ENCODE measurements around the gene RNF32.

Gene RNF32

DNA sequence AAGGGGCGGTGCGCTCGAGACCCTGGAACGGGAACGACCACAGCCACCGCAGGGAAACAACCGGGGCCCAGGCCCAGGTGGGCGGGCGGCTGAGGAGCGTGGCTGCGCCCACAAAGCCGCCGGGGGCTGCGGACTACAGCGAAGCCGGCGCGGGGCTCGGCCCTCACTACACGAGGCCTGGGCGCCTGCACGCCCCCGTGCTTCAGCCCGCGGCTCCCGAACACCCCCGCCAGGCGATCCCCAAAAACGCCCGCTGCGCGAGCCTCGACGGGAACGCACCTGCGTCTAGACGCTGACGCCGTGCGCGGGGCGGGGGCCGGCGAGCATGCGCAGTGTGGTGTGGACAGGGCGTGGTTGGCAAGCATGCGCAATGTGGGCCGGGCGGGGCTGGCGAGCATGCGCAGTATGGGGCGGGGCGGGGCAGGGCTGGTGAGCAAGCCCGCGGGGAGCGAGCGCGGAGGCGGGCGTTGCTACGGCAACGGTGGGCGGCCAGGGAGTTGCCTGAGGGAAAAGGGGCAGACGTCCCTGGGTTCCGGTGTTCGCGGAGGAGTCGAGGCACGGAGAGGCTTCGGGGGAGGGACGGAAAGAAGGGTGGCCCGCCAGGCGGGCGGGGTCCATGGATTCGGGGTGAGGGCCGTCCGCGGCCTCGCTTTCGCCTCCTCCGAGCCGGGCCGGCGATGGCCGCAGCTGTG is at the start of gene RNF32:
Gene RNF32 (plus strand): TSS at position 518 of the 692 bp plus-strand sequence. CDS start 3,104 bp downstream, outside the sequence.
- DNase-seq (ENCODE audit: low spot score), result peak; percentile 72

GRCh38 chr7:156592155-156592884 is 48.3 kb upstream of the RNF32 start:
- no peak for DNase-seq (ENCODE audit: low spot score)

- no peak for DNase-seq (ENCODE audit: low spot score)
These were observed 46.1 kb upstream of the RNF32 start for GRCh38 chr7:156594283-156595080.

DNA sequence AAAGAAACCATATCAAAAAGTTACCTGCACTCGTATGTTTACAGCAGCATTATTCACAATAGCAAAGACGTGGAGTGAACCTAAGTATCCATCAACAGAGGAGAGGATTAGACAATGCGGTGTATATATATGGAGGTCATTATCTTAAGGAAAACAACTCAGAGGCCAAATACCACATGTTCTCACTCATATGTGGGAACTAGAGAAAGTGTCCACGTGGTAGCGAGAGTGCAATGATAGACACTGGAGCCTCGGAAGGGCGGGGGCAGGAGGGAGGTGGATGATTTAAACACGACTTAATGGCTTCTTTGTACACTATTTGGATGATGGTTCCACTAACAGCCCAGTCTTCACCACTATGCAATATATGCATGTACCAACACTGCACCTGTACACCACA is 40.1 kb upstream of the RNF32 start:
- DNase-seq (ENCODE audit: low spot score), result no peak

GRCh38 chr7:156602283-156602682 is 38.3 kb upstream of the RNF32 start:
- DNase-seq (ENCODE audit: low spot score), result no peak

- no peak for DNase-seq (ENCODE audit: low spot score)
These were observed 37.6 kb upstream of the RNF32 start for GRCh38 chr7:156603011-156603410.

DNA sequence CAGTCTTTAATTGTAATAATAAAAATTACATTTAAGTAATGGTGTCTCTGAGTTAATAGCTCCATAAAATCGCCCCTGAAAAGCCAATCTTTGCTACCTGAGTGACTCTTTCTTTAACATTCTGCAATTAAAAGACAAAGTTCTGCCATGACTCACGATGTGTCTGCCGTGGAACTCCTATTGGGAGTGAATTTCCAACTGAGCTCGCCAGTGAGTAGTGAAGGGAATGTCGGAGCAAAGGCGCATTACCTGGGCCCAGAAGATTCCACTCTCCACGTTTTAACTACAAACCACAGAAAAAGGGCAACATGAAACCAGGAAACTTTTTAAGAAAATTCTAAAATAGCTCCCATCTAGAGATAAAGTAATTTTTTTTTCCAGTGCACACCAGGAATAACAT is 36.9 kb upstream of the RNF32 start:
- no peak for DNase-seq (ENCODE audit: low spot score)

GRCh38 chr7:156604311-156604710 is 36.3 kb upstream of the RNF32 start:
- no peak for DNase-seq (ENCODE audit: low spot score)

GRCh38 chr7:156604836-156605695 is 35.5 kb upstream of the RNF32 start:
- no peak for DNase-seq (ENCODE audit: low spot score)

DNA sequence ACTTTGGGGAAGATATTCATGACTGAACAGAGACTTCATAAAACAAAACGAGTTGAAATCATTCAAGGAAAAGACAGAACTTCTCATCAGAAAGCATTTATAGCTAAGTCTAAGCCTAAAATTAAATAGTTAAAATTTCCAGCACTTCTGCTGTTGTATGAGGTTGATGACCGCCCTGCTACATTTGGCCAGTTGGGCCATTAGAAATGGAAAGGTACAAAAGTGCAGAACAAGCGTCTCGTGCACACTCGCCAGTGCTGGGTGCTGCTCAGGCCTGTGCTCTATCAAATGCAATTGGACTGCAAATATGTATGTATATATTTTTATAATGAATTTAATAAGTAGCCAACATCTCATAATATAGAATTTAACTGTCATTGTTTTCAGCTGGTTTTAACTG is 34.4 kb upstream of the RNF32 start:
- DNase-seq (ENCODE audit: low spot score), result no peak

DNA sequence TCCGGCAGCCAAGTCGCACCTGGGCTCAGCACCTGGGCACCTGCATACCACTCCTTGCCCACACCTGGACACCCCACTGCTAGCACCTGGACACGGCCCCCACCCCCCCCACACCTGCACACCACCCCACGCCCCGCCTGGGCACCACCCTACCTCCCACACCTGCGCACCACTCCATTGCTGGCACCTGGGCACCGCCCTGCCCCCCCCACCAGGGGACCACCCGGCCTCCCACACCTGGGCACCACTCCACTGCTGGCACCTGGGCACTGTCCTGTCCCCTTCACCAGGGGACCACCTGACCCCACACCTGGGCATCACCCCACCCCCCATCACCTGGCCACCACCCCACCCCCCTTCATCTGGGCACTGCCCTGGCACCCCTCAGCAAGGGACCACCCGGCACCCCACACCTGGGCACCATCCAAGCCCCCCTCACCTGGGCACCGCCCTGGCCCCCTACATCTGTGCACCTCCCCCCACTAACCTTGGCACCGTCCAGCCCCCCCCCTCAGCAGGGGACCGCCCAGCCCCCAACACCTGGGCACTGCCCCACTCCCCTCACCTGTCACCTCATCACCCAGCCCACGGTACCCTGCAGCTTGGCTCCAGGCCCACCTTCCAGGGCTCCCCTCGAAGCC is 33.8 kb upstream of the RNF32 start:
- no peak for DNase-seq (ENCODE audit: low spot score)

- DNase-seq (ENCODE audit: low spot score), result no peak
These were observed 33.0 kb upstream of the RNF32 start for GRCh38 chr7:156607332-156608172.

DNA sequence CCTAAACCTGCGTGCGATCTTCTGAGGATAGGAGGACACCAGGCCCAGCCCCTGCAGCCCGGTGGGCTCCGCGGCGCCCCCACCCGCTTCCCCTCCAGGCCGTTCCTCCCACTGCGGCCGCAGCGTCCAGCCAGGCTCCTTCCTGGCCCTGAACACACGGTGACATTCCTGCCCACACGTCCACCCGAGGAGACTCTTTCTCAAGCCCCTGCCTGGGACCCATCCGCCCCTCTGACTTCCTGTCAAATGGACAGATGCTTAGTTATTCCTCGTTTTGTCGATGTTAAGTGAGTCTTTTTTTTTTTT is 32.4 kb upstream of the RNF32 start:
- no peak for DNase-seq (ENCODE audit: low spot score)

DNA sequence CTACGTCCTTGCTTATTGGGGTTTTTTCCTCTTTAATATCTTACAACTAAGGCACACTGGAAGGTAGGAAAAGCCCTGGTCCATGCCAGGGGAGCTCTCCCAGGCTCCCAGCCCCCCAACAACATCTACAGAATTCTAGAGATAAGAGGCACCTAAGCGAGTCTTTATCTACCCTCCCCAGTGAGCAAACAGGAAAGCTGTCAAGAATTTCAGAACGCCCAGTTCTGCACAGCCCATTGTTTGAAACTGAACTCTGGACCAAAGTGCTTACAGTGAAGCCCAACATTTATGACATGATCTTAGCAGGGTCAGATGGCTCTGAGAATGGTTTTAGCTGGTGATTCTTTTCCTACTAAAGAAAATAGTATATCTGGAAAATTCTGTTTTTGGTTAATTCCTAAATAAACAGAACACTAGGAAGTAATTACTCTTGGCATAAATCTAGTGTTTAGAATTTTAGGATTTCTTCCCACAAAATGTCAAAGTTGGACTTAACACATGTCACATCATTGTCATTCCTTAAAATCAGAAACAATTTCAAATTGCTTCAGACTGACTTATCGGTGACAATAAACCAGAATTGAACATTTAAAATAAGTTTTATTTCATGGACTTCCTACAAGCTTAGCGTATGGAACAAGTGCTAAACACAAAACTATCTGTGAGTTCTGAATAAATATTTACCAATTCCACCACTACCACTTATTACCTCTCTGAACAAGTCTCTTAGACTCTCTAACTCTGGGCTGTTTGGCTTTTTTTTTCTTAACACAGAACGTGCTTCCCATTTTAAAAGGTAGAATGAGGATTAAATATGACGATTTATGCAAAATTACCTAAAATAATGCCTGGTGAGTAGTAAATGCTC is 31.3 kb upstream of the RNF32 start:
- DNase-seq (ENCODE audit: low spot score), result no peak

GRCh38 chr7:156610130-156610529 is 30.4 kb upstream of the RNF32 start:
- no peak for DNase-seq (ENCODE audit: low spot score)

DNA sequence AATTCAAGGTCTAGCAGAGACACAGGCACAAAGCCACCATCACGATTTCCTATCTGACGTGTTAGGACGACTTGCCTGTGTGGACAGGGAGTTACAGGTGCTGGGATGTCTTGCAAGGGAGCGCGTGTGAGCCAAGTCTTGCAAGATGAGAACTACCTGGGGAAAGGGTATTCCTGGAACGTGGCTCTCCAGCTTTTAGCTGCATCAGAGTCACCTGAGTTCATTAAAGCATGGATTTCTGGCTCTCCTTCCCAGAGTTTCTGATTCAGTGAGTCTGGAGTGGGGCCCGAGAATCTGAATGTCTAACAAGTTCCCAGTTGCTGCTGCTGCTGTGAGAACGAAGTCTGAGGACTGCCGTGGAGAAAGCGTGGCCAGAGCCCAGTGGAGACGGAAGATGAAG is 30.0 kb upstream of the RNF32 start:
- no peak for DNase-seq (ENCODE audit: low spot score)

GRCh38 chr7:156611014-156612010 is 29.3 kb upstream of the RNF32 start:
- no peak for DNase-seq (ENCODE audit: low spot score)

DNA sequence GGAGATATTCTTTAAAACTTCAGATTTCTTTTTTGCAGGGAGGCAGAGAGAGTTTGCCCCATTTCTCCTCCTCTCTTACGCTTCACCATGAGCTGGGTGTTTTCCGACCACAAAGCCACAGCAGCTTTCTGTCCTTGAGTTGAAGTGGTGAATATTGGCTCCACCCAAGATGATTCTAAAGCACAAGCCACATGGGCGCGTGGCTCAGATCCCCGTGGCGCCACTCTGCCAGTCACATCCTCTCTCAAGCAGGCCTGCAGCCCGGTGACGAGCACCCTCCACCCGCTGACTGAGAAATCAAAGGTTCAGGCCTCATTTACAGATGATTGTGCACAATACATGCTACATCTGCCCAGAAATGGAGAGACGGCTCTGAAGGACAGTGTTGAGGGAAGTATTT is 27.6 kb upstream of the RNF32 start:
- DNase-seq (ENCODE audit: low spot score), result no peak

Data from pons (tissue), 1 donor.